Muscle layer of duodenum (tissue), 2 donors: ENCODE data around the gene TTLL9.

ENCODE experiments used
- H3K27ac ChIP-seq: one replicate; pipeline ENCODE4 v1.7.0; 2013; ENCODE audit warnings: mild to moderate bottlenecking, low read length
- H3K27me3 ChIP-seq: one replicate; pipeline ENCODE4 v1.7.0; 2013; ENCODE audit warnings: low read depth, mild to moderate bottlenecking, control low read depth, low read length
- H3K36me3 ChIP-seq, 2 donors: one replicate each; pipeline ENCODE4 v1.7.0; 2013; ENCODE audit warnings: low read length in 2 of 2, control low read depth in 1 of 2, mild to moderate bottlenecking in 1 of 2; ENCODE audit not compliant: insufficient read depth in 2 of 2, control insufficient read depth in 1 of 2
- H3K4me1 ChIP-seq, 2 donors: one replicate each; pipeline ENCODE4 v1.7.0; 2013; ENCODE audit warnings: low read length in 2 of 2, mild to moderate bottlenecking in 2 of 2, control low read depth in 1 of 2, moderate library complexity in 1 of 2; ENCODE audit not compliant: insufficient read depth in 2 of 2, control insufficient read depth in 1 of 2
- H3K4me3 ChIP-seq, 2 donors: one replicate each; pipeline ENCODE4 v1.7.0; 2013; ENCODE audit warnings: low read length in 2 of 2, low read depth in 1 of 2, mild to moderate bottlenecking in 1 of 2
- H3K9me3 ChIP-seq, 2 donors: one replicate each; pipeline ENCODE4 v1.7.0; 2013; ENCODE audit warnings: low read length in 2 of 2, control low read depth in 1 of 2, mild to moderate bottlenecking in 1 of 2; ENCODE audit not compliant: control insufficient read depth in 1 of 2
- donor health status: healthy.

TTLL9 gene

DNA sequence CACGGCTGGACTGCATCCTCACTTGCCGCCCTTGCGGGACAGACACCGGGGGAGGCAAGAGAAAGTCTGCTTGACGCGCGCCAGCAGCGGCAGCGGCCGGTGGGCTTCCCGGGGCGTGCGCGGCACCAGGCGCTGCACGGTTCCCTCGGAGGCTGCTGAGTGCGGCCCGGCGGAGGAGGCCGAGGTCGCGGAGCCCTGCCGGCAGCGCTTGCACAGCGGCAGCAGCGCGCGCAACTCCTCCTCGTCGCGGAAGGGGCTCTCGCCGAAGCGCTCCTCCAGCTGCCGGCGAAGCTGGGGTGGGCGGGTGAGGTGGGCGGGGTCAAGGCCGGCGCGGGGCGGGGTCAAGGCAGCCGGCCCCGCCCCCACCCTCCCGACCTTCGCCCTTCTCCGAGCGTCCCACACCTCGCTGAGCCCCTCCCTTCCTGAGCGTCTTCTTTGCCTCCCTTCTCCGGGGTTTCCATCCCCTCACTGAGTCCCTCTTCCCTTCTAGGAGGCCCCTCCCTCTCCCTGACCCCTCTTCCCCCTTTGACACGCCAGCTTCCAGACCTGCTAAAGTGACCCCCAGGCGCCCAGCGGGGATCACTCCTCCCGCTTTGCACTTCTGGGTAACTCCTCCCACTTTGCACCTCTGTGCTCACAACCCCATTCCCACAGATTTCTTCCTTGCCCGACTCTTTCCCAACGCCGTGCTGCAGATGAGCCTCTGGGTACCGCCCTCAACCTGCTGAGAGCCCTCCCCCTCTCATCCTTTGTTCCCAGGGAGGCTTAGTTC is 8.9 kb upstream of the TTLL9 start:
- Histone ChIP-seq H3K4me1 (peaks cover 0 to 20% of the 10 kb centered on the region in 2 donors), H3K4me3 (peak overlapping the region; percentile 37 to 75), H3K36me3 (no peaks in the 10 kb centered on the region), H3K27ac (no peak overlapping the region), H3K27me3 (peaks cover 11% of the 10 kb centered on the region), H3K9me3 (no peaks in the 10 kb centered on the region)

DNA sequence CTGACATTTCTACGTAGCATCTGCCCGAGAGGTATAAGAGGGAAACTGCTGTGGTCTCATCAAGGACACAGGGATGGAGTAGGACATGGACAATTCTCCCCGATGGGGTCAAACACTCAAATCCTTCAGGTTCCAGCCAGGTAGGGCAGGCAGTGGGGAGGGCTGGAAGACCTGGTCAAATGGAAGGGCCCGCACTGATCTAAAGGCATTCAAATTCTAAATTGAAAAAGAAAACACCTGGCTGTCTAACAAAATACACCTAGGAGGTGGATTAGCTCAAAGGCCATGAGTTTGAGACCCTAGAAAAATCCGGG is 8.3 kb upstream of the TTLL9 start:
- H3K4me3 ChIP-seq: peak overlapping the region in 1 of 2 donors; percentile 19
- H3K27me3 ChIP-seq: peaks cover 11% of the 10 kb centered on the region
- no peaks in the 10 kb centered on the region for H3K36me3 ChIP-seq
- no peaks in the 10 kb centered on the region for H3K9me3 ChIP-seq
- no peak overlapping the region for H3K27ac ChIP-seq
- H3K4me1 ChIP-seq: peaks cover 0 to 20% of the 10 kb centered on the region in 2 donors

DNA sequence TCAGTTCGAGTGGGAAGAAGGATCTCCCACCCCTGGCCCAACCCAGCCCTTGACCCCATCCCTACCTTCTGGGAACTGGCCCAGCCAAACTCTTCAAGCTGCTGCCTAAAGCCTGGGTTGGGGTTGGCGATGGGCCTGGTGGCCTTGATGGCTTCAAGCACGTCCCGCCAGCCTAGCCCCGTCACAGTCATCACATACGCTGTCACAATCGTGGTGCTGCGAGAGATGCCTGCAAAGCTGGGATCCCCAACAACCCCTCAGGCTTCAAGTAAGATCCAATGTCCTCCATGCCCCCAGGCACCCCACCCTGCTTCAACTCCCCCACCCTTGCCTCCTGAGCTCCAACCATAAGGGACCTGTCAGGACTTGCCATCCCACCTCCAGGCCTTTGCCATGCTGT is 7.9 kb upstream of the TTLL9 start:
- Histone ChIP-seq H3K27me3 (peaks cover 11% of the 10 kb centered on the region), H3K4me1 (peaks cover 0 to 20% of the 10 kb centered on the region in 2 donors), H3K4me3 (no peak overlapping the region), H3K36me3 (no peaks in the 10 kb centered on the region), H3K27ac (no peak overlapping the region), H3K9me3 (no peaks in the 10 kb centered on the region)

DNA sequence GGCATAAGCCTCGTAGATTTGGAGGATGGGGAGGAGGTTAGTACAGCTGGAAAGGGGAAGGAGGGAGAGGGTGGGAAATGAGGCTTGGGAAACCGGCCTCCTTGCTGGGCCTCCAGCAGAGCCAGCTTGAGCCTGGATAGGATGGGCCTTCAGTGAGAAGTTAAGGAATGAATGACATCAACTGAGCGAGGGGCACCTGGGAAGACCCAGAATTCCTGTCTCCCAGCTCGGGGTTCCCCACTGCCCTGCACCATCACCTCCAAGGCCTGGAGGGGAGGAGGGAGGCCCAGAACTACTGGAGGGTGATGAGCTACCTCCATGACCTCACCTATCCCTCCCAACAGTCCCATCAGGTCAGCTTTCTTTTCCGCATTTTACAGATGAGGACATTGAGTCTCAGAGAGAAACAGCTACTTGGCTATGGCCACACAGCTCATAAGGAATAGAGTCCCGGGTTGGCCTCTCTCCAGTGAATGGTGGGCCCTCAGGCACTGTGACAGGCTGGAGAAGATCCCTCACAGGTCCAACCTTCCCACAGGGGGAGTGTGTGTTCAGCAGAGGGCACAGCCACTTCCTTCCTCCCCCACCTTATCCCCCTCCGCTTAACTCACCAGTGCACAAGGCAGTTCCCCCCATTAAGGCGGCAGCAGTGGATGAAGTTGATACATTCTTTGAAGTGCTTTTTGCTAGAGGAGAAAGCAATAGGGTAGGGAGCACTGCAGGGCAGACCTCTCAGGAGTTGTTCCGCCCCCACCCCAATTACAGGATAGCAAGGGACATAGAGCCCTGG is 6.9 kb upstream of the TTLL9 start:
- Histone ChIP-seq H3K4me1 (peaks cover 0 to 20% of the 10 kb centered on the region in 2 donors), H3K9me3 (no peaks in the 10 kb centered on the region), H3K27ac (no peak overlapping the region), H3K36me3 (no peaks in the 10 kb centered on the region), H3K27me3 (peaks cover 11% of the 10 kb centered on the region), H3K4me3 (no peak overlapping the region)

DNA sequence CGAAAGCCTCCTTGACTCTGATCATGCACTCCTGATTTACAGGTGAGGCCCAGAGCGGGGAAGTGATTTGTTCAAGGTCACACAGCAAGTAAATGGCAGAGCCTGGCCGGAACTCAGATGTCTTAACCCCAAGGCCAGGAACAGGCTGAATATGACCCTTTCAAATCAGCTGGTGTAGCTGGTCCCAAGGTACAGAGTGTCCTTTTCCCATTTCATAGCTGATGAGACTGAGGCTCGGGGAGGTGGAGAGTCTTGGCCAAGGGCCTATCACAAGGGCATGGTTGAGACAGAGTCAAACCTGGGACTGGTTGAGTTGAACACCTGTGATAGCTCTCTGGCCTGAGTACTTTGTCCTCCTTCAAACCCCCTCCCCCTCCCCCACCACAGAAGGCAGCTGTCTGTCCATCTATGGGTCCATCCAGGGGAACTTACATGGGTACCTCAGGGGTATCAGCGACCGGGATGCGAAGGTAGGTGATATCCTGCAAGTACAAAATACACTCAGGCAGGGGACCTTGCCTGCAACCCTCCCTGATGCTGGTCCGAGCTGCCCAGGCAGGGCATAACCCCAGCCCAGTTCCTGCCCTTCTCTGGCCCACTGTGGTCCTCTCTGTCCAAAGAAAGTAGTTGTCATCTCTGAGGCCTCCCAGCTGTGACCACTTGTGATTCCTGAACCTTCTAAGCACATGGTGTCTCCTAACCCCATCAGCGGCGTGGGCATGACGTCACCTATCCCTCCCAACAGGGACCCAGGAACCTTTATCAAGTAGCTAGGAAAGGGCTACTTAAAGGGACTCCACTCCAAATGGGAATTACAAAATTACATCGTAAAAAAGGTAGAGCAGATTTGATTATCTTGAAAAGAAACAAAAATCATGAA is 5.7 kb upstream of the TTLL9 start:
- Histone ChIP-seq H3K9me3 (no peaks in the 10 kb centered on the region), H3K36me3 (no peaks in the 10 kb centered on the region), H3K4me1 (peaks cover 4 to 20% of the 10 kb centered on the region in 2 donors), H3K4me3 (no peak overlapping the region), H3K27ac (no peak overlapping the region), H3K27me3 (peaks cover 15% of the 10 kb centered on the region)

DNA sequence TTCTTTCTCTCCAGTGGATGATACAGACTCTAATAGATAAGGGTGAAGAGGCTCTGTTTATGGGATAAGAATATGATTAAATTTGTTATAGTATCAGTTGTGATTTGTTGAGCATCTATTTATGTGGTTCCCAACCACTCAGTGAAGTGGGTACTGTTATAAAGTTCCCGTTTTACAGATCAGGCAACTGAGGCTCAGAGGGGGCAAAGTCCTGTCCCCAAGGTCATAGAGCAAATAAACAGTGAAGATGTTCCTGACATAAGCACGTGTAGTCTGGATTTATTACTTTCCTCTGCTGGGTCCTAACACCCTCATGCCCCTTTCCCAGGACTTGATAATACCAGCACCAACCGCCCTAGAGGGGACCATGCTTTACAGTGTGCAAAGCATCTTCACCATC is 4.2 kb upstream of the TTLL9 start:
- Histone ChIP-seq H3K9me3 (no peaks in the 10 kb centered on the region), H3K27me3 (peaks cover 11% of the 10 kb centered on the region), H3K36me3 (no peaks in the 10 kb centered on the region), H3K4me1 (peaks cover 4 to 17% of the 10 kb centered on the region in 2 donors), H3K27ac (no peak overlapping the region), H3K4me3 (no peak overlapping the region)

DNA sequence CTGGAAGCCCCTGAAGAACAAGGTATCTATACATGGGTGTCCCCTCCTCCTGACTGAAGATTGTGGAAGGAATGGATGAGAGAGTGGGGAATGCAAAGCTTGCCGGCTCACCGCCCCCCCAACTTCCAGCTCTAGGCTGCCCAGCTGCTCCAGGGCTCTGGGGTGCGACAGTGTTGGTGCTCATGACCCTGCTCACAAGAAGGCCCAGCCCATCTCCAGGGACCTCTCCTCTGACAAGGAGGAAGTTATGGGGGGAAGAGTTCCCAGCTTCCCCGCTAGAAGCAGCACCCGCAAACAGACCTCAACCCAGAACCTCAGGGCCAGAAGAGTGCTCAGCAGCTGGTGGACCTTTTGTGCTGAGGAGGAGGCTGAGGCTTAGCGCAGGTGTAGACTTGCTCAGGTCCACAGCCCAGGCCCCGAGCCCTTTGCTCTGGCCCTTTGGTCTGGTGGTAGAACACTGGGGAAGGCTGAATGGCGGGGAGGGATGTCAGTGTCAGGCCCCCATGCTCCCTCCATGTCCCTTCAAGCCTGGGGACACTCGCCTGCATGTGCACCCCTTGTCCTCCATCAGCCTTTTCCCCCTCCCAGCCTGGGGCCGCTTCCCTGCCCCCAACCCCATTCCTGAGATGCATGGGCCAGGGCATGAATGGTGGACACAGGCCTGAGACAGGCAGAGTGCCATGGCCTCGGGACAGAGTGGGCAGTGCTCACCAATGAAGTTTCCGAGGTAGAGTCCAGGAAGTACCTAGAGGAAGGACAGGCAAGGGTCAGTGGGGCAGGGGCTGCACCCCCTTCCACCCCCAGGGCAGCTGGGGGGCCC is 1.4 kb upstream of the TTLL9 start:
- Histone ChIP-seq H3K4me1 (peaks cover 4 to 11% of the 10 kb centered on the region in 2 donors), H3K27me3 (peaks cover 11% of the 10 kb centered on the region), H3K4me3 (peak overlapping the region; percentile 53 to 70), H3K9me3 (no peaks in the 10 kb centered on the region), H3K27ac (no peak overlapping the region), H3K36me3 (no peaks in the 10 kb centered on the region)

DNA sequence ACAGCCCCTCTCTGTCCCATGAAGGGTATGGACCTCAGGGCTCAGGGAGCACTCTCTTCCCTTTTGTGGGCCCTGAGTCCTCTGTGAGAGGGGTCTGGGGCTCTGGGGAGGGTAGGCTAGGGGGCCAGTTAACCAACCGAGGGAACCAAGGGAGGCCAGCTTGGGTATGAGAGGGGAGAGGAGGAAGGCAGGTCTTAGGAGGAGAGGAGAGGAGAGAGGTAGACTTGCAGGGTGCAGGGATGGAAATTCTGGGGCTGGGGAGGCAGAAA is 827 bp upstream of the TTLL9 start:
- no peak overlapping the region for H3K27ac ChIP-seq

DNA sequence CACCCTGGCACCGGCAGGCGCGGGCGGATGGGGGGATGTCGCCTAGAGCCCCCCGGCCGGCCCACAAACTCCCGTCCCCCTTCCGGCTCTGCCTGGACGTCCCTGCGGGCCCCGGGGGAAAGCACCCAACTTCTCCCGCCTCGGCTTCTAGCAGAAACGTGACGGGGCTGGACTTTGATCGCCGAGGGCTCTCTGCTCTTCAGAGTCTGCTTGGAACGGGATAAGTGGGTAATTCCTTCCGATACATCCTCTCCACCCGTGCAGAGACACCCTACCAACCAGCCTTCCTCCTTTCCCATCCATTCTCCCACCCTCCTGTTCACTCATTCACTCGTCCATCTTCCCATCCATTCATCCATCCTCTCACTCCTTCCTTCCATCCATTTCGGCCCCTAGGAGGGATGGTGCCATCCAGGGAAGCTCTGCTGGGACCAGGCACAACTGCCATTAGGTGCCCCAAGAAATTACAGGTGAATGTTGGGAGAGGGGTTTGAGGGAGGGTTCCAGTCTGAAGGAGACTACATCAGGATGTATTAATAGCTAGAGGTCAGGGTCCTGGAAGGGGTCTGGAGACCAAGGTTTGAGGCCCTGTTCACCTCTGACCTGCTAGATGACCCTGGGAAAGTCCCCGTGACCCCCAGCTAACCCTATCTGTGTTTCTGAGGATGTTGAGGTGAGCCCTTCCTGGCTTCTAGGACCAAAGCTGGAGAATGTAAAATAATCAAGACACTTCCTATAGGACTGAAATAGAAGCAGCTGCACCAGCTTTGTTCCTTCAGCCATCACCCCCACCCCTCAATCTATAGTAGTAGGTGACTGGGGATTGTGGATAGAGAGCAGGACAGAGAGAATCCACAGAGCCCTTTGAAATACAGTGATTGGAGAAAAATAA is 538 bp downstream of the TTLL9 start:
- peaks cover 11% of the 10 kb centered on the region for H3K27me3 ChIP-seq
- H3K9me3 ChIP-seq: no peaks in the 10 kb centered on the region
- H3K4me1 ChIP-seq: peaks cover 4 to 11% of the 10 kb centered on the region in 2 donors
- H3K36me3 ChIP-seq: no peaks in the 10 kb centered on the region
- H3K4me3 ChIP-seq: peak overlapping the region; percentile 53 to 70
- H3K27ac ChIP-seq: no peak overlapping the region

More for the DNA sequence above, 827 bp upstream of the TTLL9 start:
- H3K27me3 ChIP-seq: peaks cover 11% of the 10 kb centered on the region
- H3K9me3 ChIP-seq: no peaks in the 10 kb centered on the region
- H3K4me3 ChIP-seq: peak overlapping the region; percentile 53 to 70
- peaks cover 4 to 11% of the 10 kb centered on the region in 2 donors for H3K4me1 ChIP-seq
- no peaks in the 10 kb centered on the region for H3K36me3 ChIP-seq

DNA sequence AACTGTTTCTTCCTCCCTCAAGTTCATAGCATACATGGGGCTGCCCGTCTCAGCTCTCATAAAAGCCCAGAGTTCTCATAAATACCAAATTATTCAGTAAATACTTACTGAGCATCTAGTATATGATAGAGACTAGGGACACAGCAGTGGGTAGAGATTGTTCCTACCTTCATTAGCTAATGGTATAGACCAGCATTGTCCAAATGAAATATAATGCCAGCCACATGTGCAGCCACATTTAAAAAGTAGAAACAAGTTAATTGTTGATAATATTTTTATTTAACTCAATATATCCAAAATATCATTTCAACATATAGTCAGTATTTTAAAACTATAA is 1.2 kb downstream of the TTLL9 start:
- Histone ChIP-seq H3K4me1 (peaks cover 4 to 11% of the 10 kb centered on the region in 2 donors), H3K9me3 (no peaks in the 10 kb centered on the region), H3K27ac (no peak overlapping the region)

More for the DNA sequence above, 1.2 kb downstream of the TTLL9 start:
- no peak overlapping the region for H3K4me3 ChIP-seq
- peaks cover 11% of the 10 kb centered on the region for H3K27me3 ChIP-seq
- H3K36me3 ChIP-seq: no peaks in the 10 kb centered on the region
